CD4-positive, alpha-beta T cell treated with Interleukin-4 for 1 hour (primary cell): Measurements from ENCODE around the gene C21orf58.

Experiments used
- DNase-seq, 2 donors: peaks; one replicate each; pipeline ENCODE4 v3.0.0-alpha.2; 2020 to 2022

The C21orf58 gene

GRCh38 chr21:46352913-46353312, 29.2 kb upstream of the C21orf58 start:
- DNase-seq, result no peak

GRCh38 chr21:46352164-46352515, 28.5 kb upstream of the C21orf58 start:
- no peak for DNase-seq

GRCh38 chr21:46351476-46352163, 27.9 kb upstream of the C21orf58 start:
- DNase-seq, result no peak

- DNase-seq, result no peak
These were observed 27.3 kb upstream of the C21orf58 start for GRCh38 chr21:46350981-46351380.

GRCh38 chr21:46350571-46350970, 26.9 kb upstream of the C21orf58 start:
- DNase-seq, result no peak

- DNase-seq, result no peak
These were observed 25.6 kb upstream of the C21orf58 start for GRCh38 chr21:46349134-46349760.

GRCh38 chr21:46347791-46348381, 24.2 kb upstream of the C21orf58 start:
- no peak for DNase-seq

GRCh38 chr21:46347203-46347550, 23.5 kb upstream of the C21orf58 start:
- no peak for DNase-seq

- DNase-seq, result no peak
These were observed 22.9 kb upstream of the C21orf58 start for GRCh38 chr21:46346296-46347202.

- no peak for DNase-seq
These were observed 22.2 kb upstream of the C21orf58 start for GRCh38 chr21:46345861-46346260.

GRCh38 chr21:46344219-46344915, 20.7 kb upstream of the C21orf58 start:
- DNase-seq, result no peak

- no peak for DNase-seq
These were observed 17.3 kb upstream of the C21orf58 start for GRCh38 chr21:46340998-46341397.

GRCh38 chr21:46336603-46337002, 12.9 kb upstream of the C21orf58 start:
- no peak for DNase-seq

- DNase-seq, result no peak
These were observed 10.9 kb upstream of the C21orf58 start for GRCh38 chr21:46334351-46335140.

GRCh38 chr21:46329796-46330195, 6.1 kb upstream of the C21orf58 start:
- DNase-seq, result no peak

- DNase-seq, result no peak
These were observed 4.5 kb upstream of the C21orf58 start for GRCh38 chr21:46328151-46328550.

- DNase-seq, result no peak
These were observed 4.0 kb upstream of the C21orf58 start for GRCh38 chr21:46327711-46328110.

GRCh38 chr21:46326110-46326703, 2.5 kb upstream of the C21orf58 start:
- no peak for DNase-seq

- peak; percentile 16 to 26 for DNase-seq
These were observed 1.6 kb upstream of the C21orf58 start for GRCh38 chr21:46325073-46325912.

- DNase-seq, result peak; percentile 85 to 86
These were observed 861 bp upstream of the C21orf58 start for GRCh38 chr21:46324390-46325072.
